Islet of Langerhans (tissue), 1 donor: ENCODE data around the gene CDHR2.
"Not testable (repeated sequence)": the region's sequence is repeated elsewhere in the genome, so short reads cannot be mapped to it uniquely, and the experiment has no call there.

ENCODE experiments used
- FAIRE-seq: peaks from one replicate; lab custom pipeline; 2011; peaks lifted over from hg19 to GRCh38; lab: Jason Lieb, UNC

The CDHR2 gene

GRCh38 chr5:176597417-176598389 is 48.6 kb downstream of the CDHR2 start:
- no peak for FAIRE-seq

GRCh38 chr5:176599749-176600430 is 50.7 kb downstream of the CDHR2 start:
- FAIRE-seq, result not testable (repeated sequence)

- FAIRE-seq, result no peak
These were observed 52.9 kb downstream of the CDHR2 start for GRCh38 chr5:176601901-176602482.

GRCh38 chr5:176603091-176603490 is 53.9 kb downstream of the CDHR2 start:
- FAIRE-seq, result no peak

GRCh38 chr5:176606032-176606431 is 56.9 kb downstream of the CDHR2 start:
- no peak for FAIRE-seq

- FAIRE-seq, result no peak
These were observed 57.7 kb downstream of the CDHR2 start for GRCh38 chr5:176606875-176607274.

GRCh38 chr5:176608142-176608705 is 59.1 kb downstream of the CDHR2 start:
- no peak for FAIRE-seq

GRCh38 chr5:176608937-176609723 is 60.0 kb downstream of the CDHR2 start:
- FAIRE-seq, result no peak

GRCh38 chr5:176609724-176610434 is 60.7 kb downstream of the CDHR2 start, which contains the start of gene GPRIN1:
GPRIN1 (minus strand) TSS chr5:176610156; CDS start chr5:176599834, 10,322 bp downstream.
- FAIRE-seq, result no peak

GRCh38 chr5:176610435-176610773 is 61.3 kb downstream of the CDHR2 start:
- no peak for FAIRE-seq

- no peak for FAIRE-seq
These were observed 62.3 kb downstream of the CDHR2 start for GRCh38 chr5:176611435-176611834.

GRCh38 chr5:176612008-176612407 is 62.9 kb downstream of the CDHR2 start:
- FAIRE-seq, result no peak

GRCh38 chr5:176612855-176613254 is 63.7 kb downstream of the CDHR2 start:
- no peak for FAIRE-seq

GRCh38 chr5:176614805-176615478 is 65.8 kb downstream of the CDHR2 start:
- no peak for FAIRE-seq

GRCh38 chr5:176616511-176616910 is 67.4 kb downstream of the CDHR2 start:
- no peak for FAIRE-seq

GRCh38 chr5:176618783-176619182 is 69.6 kb downstream of the CDHR2 start:
- FAIRE-seq, result no peak

- no peak for FAIRE-seq
These were observed 70.0 kb downstream of the CDHR2 start for GRCh38 chr5:176619203-176619568.

GRCh38 chr5:176619569-176620332 is 70.6 kb downstream of the CDHR2 start:
- FAIRE-seq, result no peak

- no peak for FAIRE-seq
These were observed 71.3 kb downstream of the CDHR2 start for GRCh38 chr5:176620333-176620981.
